ENCODE measurements around the gene RBMY1J.
"Not testable (repeated sequence)": the region's sequence is repeated elsewhere in the genome, so short reads cannot be mapped to it uniquely, and the experiment has no call there.

Gene RBMY1J

DNA sequence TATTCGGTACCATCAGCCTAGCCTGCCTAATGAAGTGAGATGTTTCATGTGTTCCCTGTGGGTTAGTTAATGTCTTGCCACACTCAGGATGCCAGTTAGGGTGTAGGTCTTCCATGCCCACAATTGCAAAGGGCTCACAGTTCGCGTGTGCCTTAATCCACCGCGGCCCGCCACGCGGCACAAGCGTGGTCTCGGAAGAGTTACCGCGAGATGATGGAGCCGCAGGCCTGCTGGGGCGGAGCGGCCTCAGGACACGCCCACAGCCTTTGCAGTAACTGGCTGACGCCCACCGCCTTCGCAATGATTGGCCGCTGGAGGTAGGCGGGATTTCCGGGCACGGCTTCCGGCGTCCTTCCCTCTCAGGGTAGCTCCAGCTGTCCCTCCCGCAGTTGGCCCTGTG lies at the start of gene RBMY1J:
TSS of gene RBMY1J (plus strand) at position 301 of the 400 bp plus-strand sequence. CDS start 2,038 bp downstream, outside the sequence.
- not testable (repeated sequence) for DNase-seq (ENCODE audit: low read depth in 2 of 2)

DNA sequence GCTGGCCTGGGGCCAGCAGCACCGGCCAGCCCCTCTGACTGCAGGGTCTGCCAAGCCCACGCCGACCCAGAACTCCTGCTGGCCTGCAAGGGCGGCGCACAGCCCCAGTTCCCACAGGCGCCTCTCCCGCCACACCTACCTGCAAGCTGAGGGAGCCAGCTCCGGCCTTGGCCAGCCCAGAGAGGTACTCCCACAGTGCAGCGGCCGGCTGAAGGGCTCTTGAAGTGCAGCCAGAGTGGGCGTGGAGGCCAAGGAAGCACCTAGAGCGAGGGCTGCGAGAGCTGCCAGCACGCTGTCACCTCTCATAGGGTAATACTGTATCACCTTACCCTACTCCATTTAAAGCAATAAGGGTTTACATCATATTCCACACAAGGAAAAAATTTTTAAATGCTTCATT lies 35.8 kb upstream of the RBMY1J start:
- DNase-seq (ENCODE audit: low read depth in 2 of 2) = no peak

DNA sequence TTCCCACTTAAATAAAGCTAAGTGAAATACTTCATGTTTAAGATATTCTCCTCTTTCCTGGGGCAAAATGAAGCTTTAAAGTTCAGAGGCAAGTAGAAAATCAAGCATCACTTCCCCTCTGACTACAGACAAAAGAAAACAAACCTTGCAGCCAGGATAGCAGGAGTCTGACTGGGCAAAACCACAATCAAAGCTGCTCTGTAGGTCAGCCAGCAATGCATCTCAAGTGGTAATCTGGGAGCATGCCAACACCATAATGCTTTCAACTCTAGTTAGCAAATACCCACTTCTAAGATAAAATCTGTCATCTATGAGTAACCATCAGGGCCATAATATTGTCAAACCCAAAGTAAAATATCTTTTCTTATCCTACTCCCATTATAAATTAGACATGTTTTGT lies 32.6 kb upstream of the RBMY1J start:
- DNase-seq (ENCODE audit: low read depth in 2 of 2) = no peak

DNA sequence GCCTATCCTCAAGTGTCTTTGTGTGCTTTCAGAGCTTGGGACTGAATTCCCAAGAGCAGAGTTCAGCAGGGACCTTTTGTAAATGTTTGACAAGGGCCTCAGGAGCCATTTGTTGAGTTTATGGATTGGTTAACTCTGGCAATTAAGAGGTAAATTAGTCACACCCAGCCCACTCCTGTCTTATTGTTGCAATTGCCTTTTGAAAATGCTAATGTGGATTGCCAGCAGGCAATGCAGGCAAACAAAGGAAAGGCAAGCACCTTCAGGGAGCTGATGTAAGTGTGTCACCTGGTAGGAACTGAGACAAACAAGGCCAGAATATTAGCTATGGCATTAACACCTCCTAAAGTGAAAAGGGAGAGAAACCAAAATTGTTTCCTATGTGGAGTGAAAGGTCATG lies 29.7 kb upstream of the RBMY1J start:
- no peak for DNase-seq (ENCODE audit: low read depth in 2 of 2)

DNA sequence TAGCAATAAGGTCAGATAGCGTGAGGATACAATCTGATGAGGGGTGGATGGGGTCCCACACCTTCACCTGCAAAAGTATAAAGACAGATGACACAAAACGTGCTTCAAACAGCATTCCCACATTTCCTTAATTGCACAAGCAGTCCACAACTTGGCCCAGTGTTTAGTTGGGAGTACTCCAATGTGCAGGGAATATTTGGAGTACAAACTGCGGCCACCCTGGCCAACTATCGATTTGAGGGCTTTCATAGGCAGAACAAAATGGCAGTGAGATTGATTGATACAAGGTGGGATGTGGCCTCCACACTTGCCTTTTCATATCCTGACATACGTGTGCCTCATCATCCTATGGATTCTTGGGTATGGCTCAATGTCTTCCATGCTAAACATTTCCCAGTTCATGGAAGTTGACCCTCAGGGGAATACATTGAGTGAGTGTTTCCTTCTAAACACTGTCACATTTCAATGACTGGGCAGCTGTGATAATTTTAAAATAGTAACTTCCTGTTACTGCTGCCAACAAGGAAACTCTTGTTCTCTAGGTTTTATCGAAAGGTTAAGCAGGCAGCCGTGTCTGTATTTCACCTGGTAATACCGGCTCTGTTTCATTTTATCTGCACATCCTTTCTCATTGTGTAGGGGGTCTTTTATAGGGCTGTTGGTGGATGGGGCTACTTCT lies 41.6 kb downstream of the RBMY1J start:
- not testable (repeated sequence) for DNase-seq (ENCODE audit: low read depth in 2 of 2)

DNA sequence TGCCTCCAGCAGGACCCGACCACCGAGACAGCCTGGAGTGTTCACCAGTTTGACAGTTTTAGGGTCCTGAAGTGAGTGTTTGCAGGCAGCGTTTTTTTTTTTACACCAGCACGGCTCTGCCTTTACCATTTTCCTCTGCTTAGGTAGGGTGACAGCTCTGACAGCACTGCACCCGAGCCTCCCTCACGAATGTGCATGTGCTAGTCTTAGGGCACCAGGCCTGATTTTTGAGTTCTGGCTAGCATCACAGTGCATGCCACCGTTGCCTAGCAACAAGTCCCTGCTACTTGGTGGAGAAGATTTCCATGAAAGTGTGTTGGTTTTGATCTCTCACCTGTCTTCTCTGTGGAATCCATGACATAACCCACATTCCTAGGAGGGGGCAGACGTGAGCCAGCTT lies 52.3 kb downstream of the RBMY1J start:
- DNase-seq (ENCODE audit: low read depth in 2 of 2) = not testable (repeated sequence)

DNA sequence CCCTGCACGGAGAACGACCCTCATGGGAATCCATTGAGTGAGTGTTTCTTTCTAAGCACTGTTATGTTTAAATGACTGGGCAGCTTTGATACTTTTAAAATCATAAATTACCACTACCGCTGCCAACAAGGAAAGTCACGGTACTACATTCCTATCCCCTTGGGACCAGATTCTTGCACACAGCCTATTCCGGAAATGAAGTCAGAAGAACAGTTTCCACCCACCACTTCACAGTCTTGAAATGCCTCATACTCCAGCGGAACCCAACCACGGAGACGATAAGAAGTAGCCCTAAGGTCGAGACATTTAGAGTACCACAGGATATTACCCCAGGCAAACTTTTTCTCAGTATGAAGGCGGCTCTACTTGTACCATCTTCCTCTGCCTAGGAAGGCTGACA lies 58.8 kb downstream of the RBMY1J start:
- DNase-seq (ENCODE audit: low read depth in 2 of 2) = not testable (repeated sequence)

Data from stimulated activated CD8-positive, alpha-beta memory T cell treated with anti-CD3 and anti-CD28 coated beads, Interleukin-2, amount 100 ng/mL, for 48 hours (primary cell).